H1 (cell line): ENCODE results near the gene NDUFB6. TPM values are rescaled to one million over a fixed set of nuclear protein-coding genes. Genes with fewer than 3 reads are reported as not detected.

Experiments used
- CTCF ChIA-PET: fragments of 300-600 bp; sonication (Branson Sonifier 250); formaldehyde crosslinking; loops from one replicate; lab custom pipeline; 2021; ENCODE audit not compliant: partially characterized antibody; lab: Charles Lee
- POLR2A ChIA-PET: fragments of 300-600 bp; sonication (Branson Sonifier 250); formaldehyde crosslinking; loops from one replicate; lab custom pipeline; 2021; ENCODE audit warnings: inconsistent platforms; ENCODE audit not compliant: partially characterized antibody; lab: Charles Lee
- DNase-seq, 2 experiments: peaks; one replicate each; pipeline versions ENCODE4 v3.0.0 to v3.0.0-alpha.2; 2010 to 2022; ENCODE audit warnings: low spot score in 2 of 2, low read depth in 1 of 2, mixed read lengths in 1 of 2
- FAIRE-seq: peaks from 2 replicates; lab custom pipeline; 2011; peaks lifted over from hg19 to GRCh38; lab: Jason Lieb, UNC
- H2AFZ ChIP-seq: 2 replicates; pipeline ENCODE4 v1.8.1; 2012; ENCODE audit warnings: low read length, inconsistent platforms
- H2AK5ac ChIP-seq: 2 replicates; pipeline ENCODE4 v1.6.1; 2013; ENCODE audit warnings: low read depth, low read length
- H2BK120ac ChIP-seq: replicated peaks from 2 replicates; pipeline ENCODE3; 2013; ENCODE audit warnings: low read depth, low read length, inconsistent platforms
- H2BK12ac ChIP-seq: 2 replicates; pipeline ENCODE4 v1.6.1; 2013; ENCODE audit warnings: low read depth, low read length
- H2BK15ac ChIP-seq: 2 replicates; pipeline ENCODE4 v1.6.1; 2013; ENCODE audit warnings: low read length
- H2BK20ac ChIP-seq: 2 replicates; pipeline ENCODE4 v1.6.1; 2013; ENCODE audit warnings: low read length
- H2BK5ac ChIP-seq: 2 replicates; pipeline ENCODE4 v1.6.1; 2013; ENCODE audit warnings: low read depth, low read length
- H3K14ac ChIP-seq: 2 replicates; pipeline ENCODE4 v1.6.1; 2013; ENCODE audit warnings: inconsistent platforms; ENCODE audit not compliant: insufficient read length
- H3K18ac ChIP-seq: 2 replicates; pipeline ENCODE4 v1.6.1; 2013; ENCODE audit warnings: low read length; ENCODE audit errors: extremely low read depth
- H3K23ac ChIP-seq: 2 replicates; pipeline ENCODE4 v1.6.1; 2013; ENCODE audit warnings: inconsistent platforms; ENCODE audit not compliant: insufficient read length
- H3K23me2 ChIP-seq: 2 replicates; pipeline ENCODE4 v1.6.1; 2013; ENCODE audit warnings: low read depth, low read length
- H3K27ac ChIP-seq: 2 replicates; pipeline ENCODE4 v1.6.1; 2011; ENCODE audit warnings: low read depth, low read length, inconsistent platforms
- H3K27me3 ChIP-seq, 4 experiments: replicated peaks in 1 of 4; 1 replicate in 1 of 4; 2 replicates in 3 of 4; pipeline versions ENCODE4 v1.6.1 to v1.8.1; 2011 to 2013; ENCODE audit warnings: low read length in 3 of 4, mild to moderate bottlenecking in 3 of 4, inconsistent platforms in 2 of 4, mixed read lengths in 2 of 4, moderate library complexity in 1 of 4; ENCODE audit not compliant: control insufficient read depth in 3 of 4, insufficient read depth in 3 of 4; ENCODE audit errors: extremely low read depth in 1 of 4
- H3K36me3 ChIP-seq, 4 experiments: 2 replicates each; pipeline versions ENCODE4 v1.6.1 to v1.8.1; 2011 to 2013; ENCODE audit warnings: mild to moderate bottlenecking in 4 of 4, low read length in 3 of 4, moderate library complexity in 2 of 4, control low read depth in 1 of 4, inconsistent platforms in 1 of 4; ENCODE audit not compliant: insufficient read depth in 4 of 4, control insufficient read depth in 2 of 4
- H3K4ac ChIP-seq: replicated peaks from 2 replicates; pipeline ENCODE3; 2013; ENCODE audit warnings: low read length, low read depth, mixed read lengths, inconsistent platforms; ENCODE audit not compliant: insufficient read length
- H3K4me1 ChIP-seq, 4 experiments: replicated peaks in 1 of 4; 1 replicate in 1 of 4; 2 replicates in 3 of 4; pipeline versions ENCODE4 v1.6.1 to v1.8.1; 2011 to 2013; ENCODE audit warnings: low read length in 3 of 4, inconsistent platforms in 2 of 4, mixed read lengths in 1 of 4; ENCODE audit not compliant: insufficient read depth in 4 of 4, control insufficient read depth in 3 of 4
- H3K4me2 ChIP-seq, 2 experiments: 2 replicates each; pipeline versions ENCODE4 v1.6.1 to v1.8.1; 2011 to 2013; ENCODE audit warnings: low read depth in 2 of 2, low read length in 2 of 2, control low read depth in 1 of 2, inconsistent platforms in 1 of 2, mild to moderate bottlenecking in 1 of 2; ENCODE audit not compliant: insufficient read depth in 1 of 2
- H3K4me3 ChIP-seq, 4 experiments: fragments of 200-600, 300-600 bp in 1 of 4; sonication (generic), shearing (Covaris generic), sonication (Bioruptor Twin) in 1 of 4; 2 replicates each; pipeline versions ENCODE4 v1.5.1 to v1.8.1; 2011 to 2016; ENCODE audit warnings: low read length in 4 of 4, low read depth in 3 of 4, control low read depth in 2 of 4, inconsistent platforms in 2 of 4, mild to moderate bottlenecking in 2 of 4, mixed read lengths in 1 of 4, moderate library complexity in 1 of 4; ENCODE audit not compliant: insufficient read depth in 2 of 4; ENCODE audit errors: extremely low read depth in 1 of 4
- H3K56ac ChIP-seq: replicated peaks from 2 replicates; pipeline ENCODE3; 2013; ENCODE audit warnings: low read depth, mild to moderate bottlenecking, mixed read lengths, low read length, inconsistent platforms; ENCODE audit not compliant: insufficient read length
- H3K79me1 ChIP-seq: 2 replicates; pipeline ENCODE4 v1.6.1; 2013; ENCODE audit warnings: low read depth, low read length, control low read depth
- H3K79me2 ChIP-seq, 2 experiments: 2 replicates each; pipeline versions ENCODE4 v1.6.1 to v1.8.1; 2012 to 2013; ENCODE audit warnings: low read length in 2 of 2, mild to moderate bottlenecking in 2 of 2, inconsistent platforms in 1 of 2; ENCODE audit not compliant: insufficient read depth in 2 of 2, control insufficient read depth in 1 of 2
- H3K9ac ChIP-seq, 4 experiments: replicated peaks in 1 of 4; 1 replicate in 1 of 4; 2 replicates in 3 of 4; pipeline versions ENCODE4 v1.6.1 to v1.8.1; 2011 to 2013; ENCODE audit warnings: low read depth in 3 of 4, low read length in 3 of 4, control low read depth in 2 of 4, mild to moderate bottlenecking in 2 of 4, moderate library complexity in 2 of 4, inconsistent platforms in 1 of 4; ENCODE audit errors: extremely low read depth in 1 of 4
- H3K9me3 ChIP-seq, 2 experiments: 2 replicates each; pipeline versions ENCODE4 v1.6.1 to v1.8.1; 2012 to 2013; ENCODE audit warnings: mild to moderate bottlenecking in 2 of 2, moderate library complexity in 2 of 2, control low read depth in 1 of 2, inconsistent platforms in 1 of 2, low read depth in 1 of 2, low read length in 1 of 2, mixed read lengths in 1 of 2; ENCODE audit not compliant: insufficient read depth in 2 of 2
- H4K20me1 ChIP-seq, 2 experiments: replicated peaks in 1 of 2; 2 replicates each; pipeline versions ENCODE3 to v1.8.1; 2011 to 2013; ENCODE audit warnings: inconsistent platforms in 2 of 2, low read length in 2 of 2, mild to moderate bottlenecking in 1 of 2; ENCODE audit not compliant: insufficient read depth in 2 of 2, control insufficient read depth in 1 of 2
- H4K5ac ChIP-seq: 2 replicates; pipeline ENCODE4 v1.6.1; 2013; ENCODE audit warnings: low read length, low read depth, mixed read lengths, inconsistent platforms; ENCODE audit not compliant: insufficient read length
- H4K8ac ChIP-seq: 2 replicates; pipeline ENCODE4 v1.8.0; 2013; ENCODE audit warnings: mild to moderate bottlenecking, moderate library complexity, low read length, inconsistent platforms; ENCODE audit not compliant: insufficient read depth; ENCODE audit errors: extremely low read depth
- H4K91ac ChIP-seq: replicated peaks from 2 replicates; pipeline ENCODE3; 2013; ENCODE audit warnings: low read length, mixed read lengths, inconsistent platforms; ENCODE audit not compliant: insufficient read length
- ATF2 ChIP-seq: IDR thresholded peaks from 2 replicates; pipeline ENCODE4 v1.6.1; 2012; ENCODE audit warnings: low read length, inconsistent platforms
- EGR1 ChIP-seq: IDR thresholded peaks from 2 replicates; pipeline ENCODE4 v1.6.1; 2011; ENCODE audit warnings: low read depth, low read length, borderline replicate concordance
- HDAC2 ChIP-seq, 2 experiments: fragments of 300-600 bp in 1 of 2; sonication (generic) in 1 of 2; IDR thresholded peaks; 2 replicates each; pipeline ENCODE4 v1.6.1; 2011 to 2012; ENCODE audit warnings: low read depth in 2 of 2, low read length in 2 of 2, mild to moderate bottlenecking in 2 of 2, moderate library complexity in 2 of 2, borderline replicate concordance in 1 of 2, inconsistent platforms in 1 of 2
- NANOG ChIP-seq: IDR thresholded peaks from 2 replicates; pipeline ENCODE4 v1.6.1; 2011; ENCODE audit warnings: low read length, low read depth, mild to moderate bottlenecking, inconsistent platforms; ENCODE audit not compliant: insufficient read depth, poor library complexity, severe bottlenecking
- NRF1 ChIP-seq: IDR thresholded peaks from 2 replicates; pipeline ENCODE4 v1.6.1; 2011; ENCODE audit warnings: mild to moderate bottlenecking, low read depth, low read length, improper control_type of control experiment
- RBBP5 ChIP-seq: IDR thresholded peaks from 2 replicates; pipeline ENCODE4 v1.7.1; 2012; ENCODE audit warnings: low read depth, mild to moderate bottlenecking, inconsistent platforms, low read length, moderate library complexity, borderline replicate concordance
- RFX5 ChIP-seq: IDR thresholded peaks from 2 replicates; pipeline ENCODE4 v1.6.1; 2011; ENCODE audit warnings: low read depth, low read length, improper control_type of control experiment, borderline replicate concordance
- RXRA ChIP-seq: IDR thresholded peaks from 2 replicates; pipeline ENCODE4 v1.6.1; 2011; ENCODE audit warnings: low read depth, mild to moderate bottlenecking, low read length, moderate library complexity; ENCODE audit not compliant: insufficient read depth
- SP1 ChIP-seq: IDR thresholded peaks from 2 replicates; pipeline ENCODE4 v1.6.1; 2011; ENCODE audit warnings: low read depth, low read length
- SP2 ChIP-seq: IDR thresholded peaks from 2 replicates; pipeline ENCODE4 v1.6.1; 2012; ENCODE audit warnings: mild to moderate bottlenecking, low read length, inconsistent platforms
- SRF ChIP-seq: IDR thresholded peaks from 2 replicates; pipeline ENCODE4 v1.6.1; 2011; ENCODE audit warnings: mild to moderate bottlenecking, low read depth, low read length, moderate library complexity
- TAF7 ChIP-seq: optimal IDR thresholded peaks from 2 replicates; pipeline ENCODE3; 2011; ENCODE audit warnings: low read depth, mild to moderate bottlenecking, inconsistent platforms, low read length, moderate library complexity, borderline replicate concordance
- WGBS, 2 experiments: shearing (Covaris generic) in 1 of 2; methylation state at CpG; one replicate each; pipeline versions ENCODE4 v1.1.6 to v1.1.7; 2013 to 2015; ENCODE audit warnings: low lambda C conversion rate in 2 of 2, mixed read lengths in 2 of 2, inconsistent platforms in 1 of 2, low coverage in 1 of 2, missing lambda C conversion rate in 1 of 2; ENCODE audit not compliant: insufficient replicate concordance in 2 of 2, insufficient coverage in 1 of 2, insufficient read length in 1 of 2; ENCODE audit errors: extremely low coverage in 1 of 2, missing lambda C conversion rate in 1 of 2; 5-methylcytosine and 5-hydroxymethylcytosine counted together
- polyA plus RNA-seq, 7 experiments: library from polyadenylated mRNA; depleted of rRNA in 3 of 7; stranded (reverse) in 5 of 7; unstranded in 2 of 7; fragments of >200 nt in 5 of 7; fragments of 200-250 nt in 2 of 7; gene quantifications; 1 replicate in 5 of 7; 2 replicates in 1 of 7; 4 replicates in 1 of 7; pipeline versions ENCODE4 v1.2.1 to v1.2.3, GENCODE V29; 2011 to 2013; ENCODE audit warnings: missing spikeins in 2 of 7, mixed read lengths in 2 of 7
- total RNA-seq: library from RNA; stranded (reverse); fragmentation: NEBNext Ultra II Directional; extraction: Animal tissue kit (Norgen Biotek cat#: 25700); gene quantifications from 2 replicates; pipeline ENCODE4 v1.2.1, GENCODE V29; 2021

Gene NDUFB6
- total and polyA plus RNA-seq, 2 of the 8 experiments (the other 6 are each of a cell fraction or from before 2014, with no cell fraction given), result 55.8 to 61.4 TPM

- Histone ChIP-seq H3K18ac (no peak overlapping the region), H3K79me1 (peaks cover 2% of the 10 kb centered on the region; the same call in 1 of the 2 replicates), H3K56ac (no peak overlapping the region), H2BK5ac (no peak overlapping the region), H3K23me2 (no peaks in the 10 kb centered on the region), H3K4me3 (no peak overlapping the region), H3K14ac (no peak overlapping the region), H3K9me3 (no peaks in the 10 kb centered on the region), H2AFZ (no peak overlapping the region), H3K79me2 (peaks cover 21 to 75% of the 10 kb centered on the region in 2 experiments), H3K27ac (no peak overlapping the region), H2BK15ac (no peak overlapping the region), H3K4me1 (no peaks in the 10 kb centered on the region), H3K23ac (no peak overlapping the region), H4K5ac (no peak overlapping the region), H2AK5ac (no peak overlapping the region), H4K91ac (no peak overlapping the region), H2BK20ac (no peak overlapping the region), H2BK12ac (no peak overlapping the region), H4K20me1 (peaks cover 5 to 12% of the 10 kb centered on the region in 2 experiments), H3K9ac (no peak overlapping the region), H4K8ac (no peak overlapping the region), H3K4me2 (no peak overlapping the region), H2BK120ac (no peak overlapping the region), H3K4ac (no peak overlapping the region), H3K27me3 (no peaks in the 10 kb centered on the region), H3K36me3 (peaks cover 2 to 44% (median 23%) of the 10 kb centered on the region in 4 experiments; a peak in 7 of 8 replicates)
- DNase-seq, result no peak
- ChIA-PET CTCF (interaction anchor here (0.8 to 2.7 kb wide), 4 partner anchors 15 to 164 kb away, joined by 3 to 17 read pairs (median 3); no protein-coding TSS in a partner anchor), POLR2A (no interaction called here)
- FAIRE-seq, result no peak
- whole genome bisulfite sequencing, 2 experiments, result 88% methylated on average over 4 of the region's 4 CpGs; no CpG with 5 or more reads in 1 of the 2 experiments
- TF ChIP-seq HDAC2 (IDR thresholded peaks at IDR 0.05; ENCODE audit: borderline replicate concordance in 1 of 2, low read depth in 2 of 2, low read length in 2 of 2) (no peak), SRF (no peak), NANOG (no peak), TAF7 (no peak), SP2 (no peak), NRF1 (no peak), ATF2 (no peak), EGR1 (no peak), RFX5 (no peak), RBBP5 (no peak), SP1 (no peak), RXRA (no peak)
These were observed 29.9 kb downstream of the NDUFB6 start for GRCh38 chr9:32543047-32543446.
